Spleen (tissue), 7 donors: Measurements from ENCODE around the gene SHLD1.

Source experiments
- CTCF ChIP-seq, 11 experiments: fragments of 200-600 bp in 7 of 11; fragments of 450-650 bp in 4 of 11; sonication (generic) in 4 of 11; IDR thresholded peaks in 8 of 11; conservative IDR thresholded peaks in 3 of 11; 1 replicate in 7 of 11; 2 replicates in 4 of 11; pipeline versions ENCODE4 v1.4.0 to v1.8.0; 2016 to 2021; ENCODE audit warnings: antibody characterized with exemption in 11 of 11, inconsistent platforms in 4 of 11, mild to moderate bottlenecking in 1 of 11
- POLR2A ChIP-seq, 3 donors: fragments of 450-650 bp; IDR thresholded peaks; one replicate each; pipeline ENCODE4 v1.5.1; 2017; ENCODE audit warnings: antibody characterized with exemption in 3 of 3, mild to moderate bottlenecking in 1 of 3
- POLR2AphosphoS5 ChIP-seq, 3 donors: sonication (generic); formaldehyde crosslinking; IDR thresholded peaks; one replicate each; pipeline ENCODE4 v1.5.1; 2017; ENCODE audit warnings: antibody characterized with exemption in 3 of 3
- donor health status: DM: no; HTN: no; CAD: no; lungs with moderate emphysema.
- donor health status: DM: no; HTN: no; CAD: no.
- donor health status: DM: no; HTN: no; CAD: no.

DNA sequence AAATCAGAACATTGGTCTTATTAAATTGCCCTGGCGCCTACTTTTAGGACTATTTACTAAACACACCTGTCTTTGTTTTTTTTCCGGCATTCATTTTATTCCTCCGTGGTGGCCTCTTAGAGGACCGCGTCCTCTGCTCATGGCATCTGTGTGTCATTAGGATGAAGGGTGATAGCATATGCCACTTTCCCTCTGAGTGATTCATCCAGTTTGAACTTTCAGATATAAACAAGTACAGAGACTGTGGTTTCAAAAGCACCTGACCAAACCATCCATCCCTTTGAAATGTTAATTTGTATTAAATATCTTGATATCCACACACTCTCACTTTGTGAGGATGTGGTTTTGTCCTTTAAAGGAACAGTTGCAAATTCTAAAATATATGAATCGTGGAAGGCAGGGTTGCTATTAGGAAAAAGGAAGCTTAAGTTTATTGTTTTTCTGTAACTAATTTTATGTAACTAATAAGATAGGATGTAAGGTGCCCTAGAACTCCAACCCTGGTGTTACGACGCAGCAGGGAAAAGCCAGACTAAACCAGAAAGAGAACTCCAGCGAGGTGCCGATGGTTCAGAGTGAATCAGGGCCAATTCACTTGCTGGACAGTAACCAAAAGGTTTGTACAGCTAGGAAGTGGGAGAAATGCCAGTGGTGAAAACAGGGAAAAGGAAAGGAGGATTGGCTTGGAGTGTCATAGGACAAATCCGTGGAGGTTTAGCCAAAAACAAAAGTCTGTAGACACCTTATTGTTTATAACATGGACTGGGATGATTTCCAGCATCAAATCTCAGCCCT is 98.7 kb downstream of the SHLD1 start:
- TF ChIP-seq CTCF (IDR thresholded peaks at IDR 0.05 in 8 of 11, conservative IDR thresholded peaks at IDR 0.05 in 3 of 11): no peak
- no peak for TF ChIP-seq POLR2A (IDR thresholded peaks at IDR 0.05)
- no peak for TF ChIP-seq POLR2AphosphoS5 (IDR thresholded peaks at IDR 0.05)
